ENCODE data around the gene NAP1L4. TPM values are rescaled to one million over a fixed set of nuclear protein-coding genes. Genes with fewer than 3 reads are reported as not detected.
A peak's percentile ranks its signal among the peaks of the same experiment; 100 is the strongest.

NAP1L4 gene
- 42.2 TPM for total RNA-seq

DNA sequence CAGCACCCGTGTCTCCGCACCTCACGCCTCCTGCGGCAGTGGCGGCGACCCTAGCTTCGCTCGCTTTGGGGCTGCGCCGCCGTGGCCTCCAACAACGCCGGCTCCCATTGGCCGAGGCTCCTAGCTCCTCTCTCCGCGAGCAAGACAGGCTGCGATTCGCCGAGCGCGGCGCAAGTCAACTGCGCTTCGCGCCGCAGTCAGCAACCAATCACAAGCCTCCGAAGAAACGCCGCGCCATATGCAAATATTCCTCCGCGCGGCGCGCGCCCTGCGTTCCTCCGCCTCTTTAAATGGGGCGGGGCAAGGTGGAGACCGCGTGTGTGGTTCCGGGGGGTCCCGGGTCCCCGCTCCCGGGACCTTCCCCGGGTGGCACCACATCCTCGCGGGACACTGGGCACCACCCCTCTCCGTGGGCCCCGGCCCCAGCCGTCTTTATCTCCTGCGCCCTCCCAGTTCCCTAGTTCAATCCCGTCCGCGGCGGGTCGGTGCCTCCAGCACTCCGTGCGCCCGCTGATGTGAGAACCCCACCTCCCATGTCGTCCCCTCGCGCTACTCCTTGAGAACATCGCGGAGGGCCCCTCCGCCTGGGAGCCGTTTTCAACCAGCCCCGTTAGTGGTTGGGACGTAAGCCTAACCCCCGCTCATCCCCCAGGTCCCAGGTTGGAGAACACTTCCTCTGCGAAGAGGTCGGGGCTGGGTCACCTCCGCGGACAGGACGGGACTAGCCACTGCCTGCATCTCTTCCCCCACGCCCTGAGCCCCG, at the start of gene NAP1L4:
Gene NAP1L4 (minus strand): TSS at position 96 of the 763 bp plus-strand sequence. CDS start 13,109 bp downstream, outside the sequence.
- peak; percentile 98 for DNase-seq (ENCODE audit: low spot score)
- peak; percentile 90 for ATAC-seq

GRCh38 chr11:3040881-3041280, 48.8 kb upstream of the NAP1L4 start:
- DNase-seq (ENCODE audit: low spot score) = no peak
- no peak for ATAC-seq

DNA sequence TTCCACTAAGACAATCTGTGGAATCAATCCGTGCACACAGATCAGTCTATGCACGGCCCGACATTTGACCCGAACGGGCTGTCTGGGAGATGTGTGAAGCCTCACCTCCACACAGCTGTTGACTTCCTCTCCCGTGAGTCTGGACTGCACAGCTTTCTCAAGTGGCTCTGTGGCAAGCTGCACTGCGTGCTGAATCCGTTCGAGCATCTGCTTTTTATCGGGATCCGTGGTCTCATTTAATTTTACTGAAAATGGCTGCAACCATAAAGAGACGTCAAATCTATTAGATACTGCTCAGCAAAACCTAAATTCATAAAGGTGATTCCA, 45.8 kb upstream of the NAP1L4 start:
- ATAC-seq = no peak
- DNase-seq (ENCODE audit: low spot score) = no peak

DNA sequence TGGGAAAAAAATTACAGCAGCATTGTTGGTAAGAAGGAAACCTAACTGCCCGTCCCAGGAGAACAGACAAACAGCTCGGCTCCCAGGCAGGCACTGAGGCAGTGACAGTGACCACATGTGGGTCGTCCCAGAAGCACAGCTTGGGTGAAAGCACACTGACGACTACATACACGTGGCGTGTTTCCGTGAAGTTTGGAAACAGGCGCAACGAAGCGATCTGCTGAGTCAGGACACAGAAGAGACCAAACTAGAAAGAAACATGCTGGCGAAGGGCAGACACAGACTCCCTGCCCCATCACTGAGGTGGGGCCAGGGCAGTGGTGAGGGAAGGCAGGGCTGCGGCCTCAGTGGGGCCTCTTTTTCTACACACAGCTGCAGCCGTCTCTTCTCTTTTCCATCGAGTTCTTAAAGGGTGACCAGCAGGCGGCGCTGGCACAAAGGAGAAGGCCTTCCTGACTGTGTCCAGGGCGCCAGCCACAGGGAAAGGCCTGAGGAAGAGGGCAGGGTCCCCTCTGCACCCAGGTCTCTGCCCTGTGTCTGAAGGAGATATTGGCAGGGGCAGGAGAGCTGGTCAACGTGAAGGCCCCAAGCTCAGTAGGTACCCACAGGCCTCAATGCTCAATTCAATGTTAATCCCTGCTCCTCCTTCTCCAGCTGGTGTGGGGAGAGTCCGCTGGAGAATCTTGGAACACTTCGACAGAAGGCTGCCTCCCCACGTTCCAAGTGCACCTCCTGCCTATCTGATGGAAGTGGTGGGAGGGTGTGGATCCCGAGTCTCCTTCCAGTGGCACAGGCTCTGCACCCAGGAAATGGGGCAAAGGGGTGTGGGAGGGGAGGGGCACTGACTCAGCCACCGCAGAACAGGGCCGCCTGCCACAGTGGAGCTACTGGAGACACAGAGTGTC, 45.2 kb upstream of the NAP1L4 start:
- DNase-seq (ENCODE audit: low spot score) = peak; percentile 76
- peak; percentile 72 for ATAC-seq

DNA sequence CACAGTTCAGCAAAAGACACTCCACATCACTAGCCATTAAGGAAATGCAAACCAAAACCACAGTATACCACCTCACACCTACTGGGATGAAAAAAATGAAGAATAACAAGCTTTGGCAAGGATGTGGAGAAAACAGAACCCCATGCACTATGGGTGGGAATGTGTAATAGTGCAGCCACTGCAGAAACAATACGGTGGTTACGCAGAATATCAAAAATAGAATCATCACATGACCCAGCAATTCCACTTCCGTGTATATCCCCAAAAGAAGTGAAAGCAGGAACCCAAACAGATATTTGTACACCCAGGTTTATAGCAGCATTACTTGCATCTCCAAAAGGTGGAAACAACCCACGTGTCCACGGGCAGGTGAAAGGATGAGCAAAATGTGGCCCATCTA, 44.3 kb upstream of the NAP1L4 start:
- ATAC-seq (no peak), DNase-seq (ENCODE audit: low spot score) (no peak)

DNA sequence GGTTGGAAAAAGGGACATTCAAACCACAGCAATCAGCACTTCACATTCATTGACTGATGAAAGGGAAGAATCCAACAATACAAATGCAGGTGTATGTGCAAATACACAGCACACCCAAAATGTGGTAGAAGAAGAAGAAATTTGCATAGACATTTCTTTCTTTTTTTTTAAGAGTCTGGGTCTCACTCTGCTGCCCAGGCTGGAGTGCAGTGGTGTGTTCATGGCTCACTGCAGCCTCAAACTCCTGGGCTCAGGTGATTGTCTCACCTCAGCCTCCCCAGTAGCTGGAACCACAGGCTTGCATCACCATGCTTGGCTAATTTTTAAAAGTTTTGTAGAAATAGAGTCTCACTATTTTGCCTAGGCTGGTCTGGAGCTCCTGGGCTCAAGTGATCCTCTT, 43.2 kb upstream of the NAP1L4 start:
- DNase-seq (ENCODE audit: low spot score) (no peak), ATAC-seq (no peak)

DNA sequence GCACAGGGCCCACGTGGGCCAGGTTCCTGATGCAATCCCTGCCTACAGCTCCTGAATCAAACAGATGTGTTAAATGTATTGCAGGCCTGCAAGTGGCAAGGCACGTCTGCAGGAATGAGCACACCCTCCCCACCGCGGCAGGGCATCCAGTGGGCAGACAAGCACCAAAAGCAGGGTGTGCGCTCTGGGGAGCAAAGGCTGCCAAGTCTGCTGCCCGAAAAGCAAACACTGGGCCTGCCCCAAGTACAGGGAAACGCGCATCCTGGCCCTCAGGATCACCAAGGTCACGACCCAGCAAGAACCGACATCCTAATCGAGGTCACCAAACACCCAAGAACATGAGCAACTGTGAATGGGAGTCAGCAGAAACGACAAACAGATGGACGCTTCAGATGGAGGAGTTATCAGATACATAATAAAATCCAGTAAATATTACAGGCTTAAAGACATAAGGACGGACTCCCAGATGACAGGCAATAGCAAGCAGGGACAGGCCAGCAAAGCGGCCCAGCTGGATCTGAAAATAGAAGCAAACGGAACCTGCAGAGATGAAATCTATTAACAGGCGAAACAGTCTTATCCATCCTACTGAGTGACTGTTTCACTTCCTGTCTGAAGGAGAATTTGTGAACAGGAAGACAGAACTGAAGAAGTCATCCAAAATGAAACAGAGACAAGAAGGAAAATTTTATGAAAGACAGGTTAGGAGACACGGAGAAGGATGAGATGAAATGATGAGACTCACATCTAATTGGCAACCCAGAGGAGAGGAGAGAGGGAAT, 38.4 kb upstream of the NAP1L4 start:
- DNase-seq (ENCODE audit: low spot score) (no peak), ATAC-seq (peak; percentile 80)

DNA sequence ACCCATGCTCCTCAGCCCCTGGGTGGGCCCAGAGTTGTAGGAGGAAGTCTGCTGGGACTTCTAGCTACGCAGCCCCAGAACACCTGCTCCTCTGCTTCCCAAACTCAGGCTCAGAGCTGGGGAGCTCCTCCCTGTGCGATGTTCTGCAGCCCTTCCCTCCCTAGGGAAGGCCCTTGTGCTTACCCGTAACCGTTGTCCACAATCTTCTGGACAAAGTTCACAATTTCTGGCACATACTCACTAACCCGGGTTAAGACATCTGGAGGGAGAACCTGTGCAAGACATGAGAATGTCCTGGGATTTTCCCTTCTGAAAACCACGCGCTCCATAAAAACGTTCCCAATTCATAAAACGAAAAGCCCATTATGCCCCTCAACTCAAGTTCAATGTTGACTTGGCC, 36.7 kb upstream of the NAP1L4 start:
- DNase-seq (ENCODE audit: low spot score) (no peak), ATAC-seq (peak; percentile 40)

- no peak for ATAC-seq
- no peak for DNase-seq (ENCODE audit: low spot score)
These were observed 34.7 kb upstream of the NAP1L4 start for GRCh38 chr11:3026803-3027202.

DNA sequence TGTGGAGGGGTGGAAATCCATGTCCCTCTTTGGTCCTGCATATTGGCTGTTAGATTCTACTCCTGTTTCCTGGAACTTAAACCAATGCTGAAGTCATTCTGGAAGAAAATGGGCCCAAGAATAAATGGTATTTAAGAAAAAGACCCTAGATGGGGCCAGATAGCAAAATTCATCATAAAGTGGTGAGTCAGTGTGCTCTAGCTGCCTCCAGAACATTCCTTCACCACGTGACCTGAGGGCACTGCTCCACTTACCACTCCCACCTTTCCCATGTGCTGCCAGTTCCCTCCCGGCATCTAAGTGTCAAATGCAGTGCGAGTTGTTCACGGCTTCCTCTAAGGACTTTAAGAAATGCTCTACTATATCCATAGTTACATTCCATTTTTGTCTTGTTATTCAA, 30.9 kb upstream of the NAP1L4 start:
- no peak for ATAC-seq
- no peak for DNase-seq (ENCODE audit: low spot score)

GRCh38 chr11:3022300-3022967, 30.3 kb upstream of the NAP1L4 start:
- no peak for DNase-seq (ENCODE audit: low spot score)
- ATAC-seq = no peak

DNA sequence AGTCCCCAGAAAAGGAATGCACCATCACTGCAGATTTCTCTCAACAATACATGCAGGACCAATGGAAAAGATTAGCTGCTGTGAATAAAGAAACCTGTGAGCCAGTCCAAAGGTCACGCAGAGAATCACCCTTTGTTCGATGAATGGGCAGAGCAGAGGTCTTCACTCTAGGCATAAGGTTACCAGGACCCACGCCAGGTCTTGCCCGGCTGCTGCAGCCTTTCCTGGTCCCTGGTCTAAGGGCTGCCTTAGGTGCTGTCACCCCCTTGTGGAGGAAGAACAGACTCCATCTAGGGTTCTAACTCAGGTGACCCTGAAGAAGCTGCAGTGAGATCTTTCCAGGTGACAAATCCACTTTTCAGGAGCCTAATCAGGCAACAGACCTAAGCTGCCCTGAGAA, 29.0 kb upstream of the NAP1L4 start:
- DNase-seq (ENCODE audit: low spot score) = peak; percentile 87
- ATAC-seq = peak; percentile 97

GRCh38 chr11:3020011-3020410, 27.9 kb upstream of the NAP1L4 start:
- DNase-seq (ENCODE audit: low spot score) (no peak), ATAC-seq (no peak)

DNA sequence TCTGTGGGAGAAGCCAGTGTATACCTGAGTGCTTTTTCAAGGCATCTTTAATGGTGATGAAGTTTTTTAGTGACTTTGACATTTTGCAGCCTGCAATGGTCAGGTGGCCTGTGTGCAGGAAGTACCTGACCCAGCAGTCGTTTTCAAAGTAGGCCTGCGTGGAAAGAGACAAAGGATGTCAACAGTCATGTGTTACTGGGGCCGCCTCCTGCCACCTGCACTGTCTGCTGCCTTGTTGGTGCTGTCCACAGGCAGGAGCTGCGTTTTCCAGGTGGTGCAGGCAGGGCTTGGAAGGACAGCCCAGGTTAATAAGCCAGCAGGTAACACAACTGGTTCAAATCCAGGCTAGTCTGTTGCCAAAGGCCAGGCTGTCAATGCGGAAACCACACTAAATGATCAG, 26.5 kb upstream of the NAP1L4 start:
- no peak for ATAC-seq
- no peak for DNase-seq (ENCODE audit: low spot score)

DNA sequence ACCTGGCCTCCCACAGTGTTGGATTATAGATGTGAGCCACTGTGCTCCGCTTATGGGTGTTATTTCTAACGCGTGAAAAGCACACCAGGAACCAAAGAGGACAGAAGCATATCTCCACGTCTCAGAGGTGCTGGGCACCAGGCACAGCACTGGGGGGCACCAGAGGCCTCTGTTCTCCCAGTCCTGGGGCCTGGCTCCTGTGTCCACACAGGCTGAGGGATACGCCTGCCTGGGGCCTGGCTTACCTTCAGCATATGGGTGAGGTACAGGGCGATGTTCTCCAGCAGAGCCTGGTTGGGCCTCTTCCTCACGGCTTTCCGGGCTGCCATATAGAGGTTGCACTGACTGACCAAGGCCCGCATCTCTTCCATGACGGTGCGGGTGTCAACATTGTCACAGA, 24.7 kb upstream of the NAP1L4 start:
- ATAC-seq (no peak), DNase-seq (ENCODE audit: low spot score) (no peak)

- ATAC-seq (no peak), DNase-seq (ENCODE audit: low spot score) (no peak)
These were observed 23.7 kb upstream of the NAP1L4 start for GRCh38 chr11:3015796-3016195.

- DNase-seq (ENCODE audit: low spot score) = no peak
- no peak for ATAC-seq
These were observed 22.8 kb upstream of the NAP1L4 start for GRCh38 chr11:3014943-3015342.

DNA sequence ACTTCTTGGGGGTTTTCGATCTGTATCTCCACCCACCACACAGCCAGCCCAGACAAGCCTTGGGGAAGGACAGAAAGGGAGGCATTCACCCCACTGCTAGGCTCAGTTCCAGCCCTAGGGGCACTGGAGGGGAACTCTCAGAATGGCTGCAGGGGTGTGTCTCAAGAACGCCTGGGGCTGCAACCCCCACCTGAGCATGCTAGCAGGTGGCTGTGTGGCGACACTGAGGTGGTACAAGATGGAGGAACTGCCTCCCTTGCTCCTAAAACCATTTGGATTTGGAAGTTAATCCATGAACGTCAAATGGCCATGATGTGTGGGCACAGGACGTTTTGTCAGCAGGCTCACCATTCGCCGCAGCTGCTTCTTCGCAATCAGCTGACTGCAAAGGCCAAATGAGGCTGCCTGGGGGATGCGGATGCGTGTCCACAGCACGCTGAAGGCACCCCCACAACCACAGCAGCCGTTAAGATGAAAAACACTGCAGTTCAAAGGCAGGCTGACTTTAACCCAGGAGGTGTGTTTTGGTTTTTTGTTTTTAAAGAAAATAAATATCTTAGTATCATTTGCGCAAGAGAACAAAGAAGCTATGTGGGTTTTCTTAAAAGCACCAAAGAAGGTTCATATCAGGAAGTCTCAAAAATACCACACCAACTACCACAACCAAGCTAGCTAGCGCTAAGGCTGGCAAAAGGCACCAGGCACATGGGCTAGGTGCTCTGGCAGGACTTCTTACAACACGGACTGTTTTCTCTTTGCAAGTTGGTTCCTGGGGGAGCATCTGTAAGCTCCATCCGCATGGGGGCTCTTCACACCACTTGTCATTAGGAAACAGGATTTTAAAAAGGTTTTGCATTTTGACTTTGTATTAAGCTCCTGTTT, 22.2 kb upstream of the NAP1L4 start:
- DNase-seq (ENCODE audit: low spot score) = no peak
- ATAC-seq = no peak

- DNase-seq (ENCODE audit: low spot score) (no peak), ATAC-seq (no peak)
These were observed 20.1 kb upstream of the NAP1L4 start for GRCh38 chr11:3011891-3012885.
